Loucy (cell line): ENCODE results near the gene SHC3.

Experiments used
- H2AFZ ChIP-seq: fragments of 200-600 bp; sonication (generic); 2 replicates; pipeline ENCODE4 v1.6.0; 2016; ENCODE audit warnings: antibody characterized with exemption, mild to moderate bottlenecking, low read length, moderate library complexity
- H3F3A ChIP-seq: fragments of 200-600 bp; 2 replicates; pipeline ENCODE4 v1.6.0; 2016; ENCODE audit warnings: antibody characterized with exemption, low read depth, mild to moderate bottlenecking
- H3K27me3 ChIP-seq: fragments of 200-600 bp; sonication (generic); 2 replicates; pipeline ENCODE4 v1.6.1; 2014; ENCODE audit warnings: low read length, mild to moderate bottlenecking; ENCODE audit not compliant: insufficient read depth, poor library complexity, severe bottlenecking
- H3K36me3 ChIP-seq: fragments of 200-600 bp; sonication (generic); 2 replicates; pipeline ENCODE4 v1.6.1; 2016; ENCODE audit warnings: low read length; ENCODE audit not compliant: insufficient read depth
- H3K4me1 ChIP-seq: fragments of 200-600 bp; sonication (generic); 2 replicates; pipeline ENCODE4 v1.5.1; 2014; ENCODE audit warnings: low read length, mild to moderate bottlenecking; ENCODE audit not compliant: insufficient read depth, poor library complexity, severe bottlenecking
- H3K4me2 ChIP-seq: fragments of 200-600 bp; sonication (generic); 2 replicates; pipeline ENCODE4 v1.6.0; 2014; ENCODE audit warnings: antibody characterized with exemption, low read length, low read depth, mild to moderate bottlenecking; ENCODE audit not compliant: poor library complexity, severe bottlenecking
- H3K4me3 ChIP-seq: fragments of 200-600 bp; sonication (generic); 2 replicates; pipeline ENCODE4 v1.5.1; 2014; ENCODE audit warnings: low read length, mild to moderate bottlenecking, mixed read lengths; ENCODE audit not compliant: poor library complexity, severe bottlenecking
- H3K79me2 ChIP-seq: fragments of 200-600 bp; sonication (generic); 2 replicates; pipeline ENCODE4 v1.6.1; 2014; ENCODE audit warnings: low read length; ENCODE audit not compliant: insufficient read depth
- H3K9ac ChIP-seq: fragments of 200-600 bp; sonication (generic); 2 replicates; pipeline ENCODE4 v1.6.0; 2014; ENCODE audit warnings: mild to moderate bottlenecking, low read depth, low read length, moderate library complexity; ENCODE audit not compliant: poor library complexity, severe bottlenecking
- H3K9me2 ChIP-seq: fragments of 200-600 bp; sonication (generic); replicated peaks from 2 replicates; pipeline ENCODE4 v1.6.1; 2016; ENCODE audit warnings: low read depth, low read length, mixed read lengths
- H3K9me3 ChIP-seq: fragments of 200-600 bp; sonication (generic); 2 replicates; pipeline ENCODE4 v1.6.1; 2014; ENCODE audit warnings: mild to moderate bottlenecking, antibody characterized with exemption, low read length, low read depth; ENCODE audit not compliant: insufficient read depth
- H4K20me1 ChIP-seq: fragments of 200-600 bp; sonication (generic); 2 replicates; pipeline ENCODE4 v1.6.0; 2014; ENCODE audit warnings: antibody characterized with exemption, low read length, mild to moderate bottlenecking; ENCODE audit not compliant: insufficient read depth, poor library complexity, severe bottlenecking
- EZH2phosphoT487 ChIP-seq: fragments of 200-600 bp; IDR thresholded peaks from 2 replicates; pipeline ENCODE4 v1.6.1; 2018; ENCODE audit warnings: antibody characterized with exemption, mild to moderate bottlenecking, moderate library complexity, borderline replicate concordance
- TF ChIP-seq, protein P1 (sequence below): fragments of 200-600 bp; sonication (generic); conservative IDR thresholded peaks from 2 replicates; pipeline ENCODE4 v1.5.1; 2014; ENCODE audit warnings: mild to moderate bottlenecking, antibody characterized with exemption, low read length

The SHC3 gene

DNA sequence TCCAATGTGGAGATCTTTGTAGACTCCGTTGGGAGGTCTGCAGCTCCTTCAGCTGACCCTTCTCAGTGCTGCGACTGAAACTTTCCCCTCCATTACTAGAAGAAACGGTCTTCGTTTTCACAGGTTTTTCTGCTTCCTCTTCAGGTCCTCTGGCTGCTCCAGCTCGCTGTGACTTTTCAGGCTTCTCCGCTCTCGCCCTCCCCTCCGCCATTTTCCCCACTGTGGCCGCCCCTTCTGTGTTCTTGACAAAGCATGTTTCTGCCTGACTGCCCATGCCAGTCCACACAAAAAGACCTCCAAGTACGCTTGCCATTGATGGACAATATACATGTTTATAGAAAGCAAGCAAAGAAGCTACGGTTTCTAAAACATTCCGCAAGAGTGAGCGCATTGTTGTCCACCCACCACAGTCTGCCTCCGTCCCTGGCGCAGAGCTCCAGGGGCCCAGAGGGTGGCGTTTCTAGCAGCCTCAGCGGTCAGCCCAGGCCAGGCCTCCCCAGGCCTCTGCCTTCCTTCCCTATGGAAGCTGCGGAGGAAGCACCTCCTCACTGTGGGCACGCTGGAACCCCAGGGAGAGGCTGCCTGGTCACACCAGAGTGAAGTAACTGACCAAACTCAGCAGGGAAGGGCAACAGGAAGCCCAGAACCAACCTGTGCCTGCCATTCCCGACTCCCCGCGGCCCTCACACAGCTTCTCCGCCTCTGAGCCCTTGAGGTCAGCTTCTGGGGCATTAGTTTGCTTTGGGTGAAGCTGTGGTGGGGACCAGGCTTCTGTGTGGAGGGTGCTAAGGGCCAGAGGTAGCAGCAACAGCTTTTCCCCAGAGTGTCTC, 207.3 kb downstream of the SHC3 start:
- Histone ChIP-seq H3K27me3 (no peaks in the 10 kb centered on the region), H3K36me3 (no peaks in the 10 kb centered on the region), H4K20me1 (no peaks in the 10 kb centered on the region), H3K79me2 (no peaks in the 10 kb centered on the region), H3K9ac (no peak overlapping the region), H3K9me2 (no peaks in the 10 kb centered on the region), H3K4me3 (no peak overlapping the region), H2AFZ (no peak overlapping the region), H3K4me2 (no peak overlapping the region), H3F3A (no peaks in the 10 kb centered on the region; the same call in 1 of the 2 replicates), H3K4me1 (no peaks in the 10 kb centered on the region), H3K9me3 (no peaks in the 10 kb centered on the region)
- TF ChIP-seq, protein P1, sequence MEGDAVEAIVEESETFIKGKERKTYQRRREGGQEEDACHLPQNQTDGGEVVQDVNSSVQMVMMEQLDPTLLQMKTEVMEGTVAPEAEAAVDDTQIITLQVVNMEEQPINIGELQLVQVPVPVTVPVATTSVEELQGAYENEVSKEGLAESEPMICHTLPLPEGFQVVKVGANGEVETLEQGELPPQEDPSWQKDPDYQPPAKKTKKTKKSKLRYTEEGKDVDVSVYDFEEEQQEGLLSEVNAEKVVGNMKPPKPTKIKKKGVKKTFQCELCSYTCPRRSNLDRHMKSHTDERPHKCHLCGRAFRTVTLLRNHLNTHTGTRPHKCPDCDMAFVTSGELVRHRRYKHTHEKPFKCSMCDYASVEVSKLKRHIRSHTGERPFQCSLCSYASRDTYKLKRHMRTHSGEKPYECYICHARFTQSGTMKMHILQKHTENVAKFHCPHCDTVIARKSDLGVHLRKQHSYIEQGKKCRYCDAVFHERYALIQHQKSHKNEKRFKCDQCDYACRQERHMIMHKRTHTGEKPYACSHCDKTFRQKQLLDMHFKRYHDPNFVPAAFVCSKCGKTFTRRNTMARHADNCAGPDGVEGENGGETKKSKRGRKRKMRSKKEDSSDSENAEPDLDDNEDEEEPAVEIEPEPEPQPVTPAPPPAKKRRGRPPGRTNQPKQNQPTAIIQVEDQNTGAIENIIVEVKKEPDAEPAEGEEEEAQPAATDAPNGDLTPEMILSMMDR, result no peak
- TF ChIP-seq EZH2phosphoT487, result no peak

DNA sequence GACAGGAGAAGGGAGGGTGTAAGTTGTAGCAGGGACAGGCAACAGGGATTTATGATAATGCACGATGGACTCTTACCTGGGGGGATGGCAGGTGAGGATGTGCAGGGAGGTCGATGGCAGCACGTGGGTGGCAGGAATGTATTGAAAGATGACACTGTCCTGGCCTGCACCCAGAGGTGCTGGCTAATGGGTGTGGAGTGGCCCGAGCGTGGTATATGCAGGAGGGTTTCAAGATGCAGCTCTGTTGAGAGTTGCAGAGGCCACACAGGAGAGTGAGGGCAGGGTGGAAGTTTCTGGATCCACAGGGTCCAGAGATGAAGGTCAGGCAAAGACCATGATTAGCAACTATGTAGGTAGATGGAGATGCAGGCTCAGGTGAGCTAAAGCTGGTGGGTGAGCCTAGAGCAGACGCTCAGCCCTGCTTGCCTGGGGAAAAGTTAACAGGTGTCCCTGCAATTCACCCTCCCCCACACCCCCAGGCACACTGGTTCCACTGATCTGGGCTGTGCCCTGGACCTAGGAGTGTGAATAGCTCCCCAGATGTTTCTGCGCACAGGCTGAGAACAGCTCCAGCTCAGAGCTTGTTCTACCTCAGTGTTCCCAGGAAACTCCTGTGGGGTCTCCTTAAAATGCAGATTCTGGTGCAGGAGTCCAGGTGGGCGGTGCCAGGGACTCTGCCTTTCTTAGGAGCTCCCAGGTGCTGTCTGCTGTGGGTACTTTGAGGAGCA, 208.8 kb downstream of the SHC3 start:
- Histone ChIP-seq H3K9me3 (no peaks in the 10 kb centered on the region), H4K20me1 (no peaks in the 10 kb centered on the region), H3K4me1 (no peaks in the 10 kb centered on the region), H3K79me2 (no peaks in the 10 kb centered on the region), H3K9ac (no peak overlapping the region), H3K27me3 (no peaks in the 10 kb centered on the region), H2AFZ (no peak overlapping the region), H3K4me2 (no peak overlapping the region), H3F3A (no peaks in the 10 kb centered on the region; the same call in 1 of the 2 replicates), H3K9me2 (no peaks in the 10 kb centered on the region), H3K4me3 (no peak overlapping the region), H3K36me3 (no peaks in the 10 kb centered on the region)
- TF ChIP-seq EZH2phosphoT487, result no peak
- TF ChIP-seq, protein P1, result no peak

DNA sequence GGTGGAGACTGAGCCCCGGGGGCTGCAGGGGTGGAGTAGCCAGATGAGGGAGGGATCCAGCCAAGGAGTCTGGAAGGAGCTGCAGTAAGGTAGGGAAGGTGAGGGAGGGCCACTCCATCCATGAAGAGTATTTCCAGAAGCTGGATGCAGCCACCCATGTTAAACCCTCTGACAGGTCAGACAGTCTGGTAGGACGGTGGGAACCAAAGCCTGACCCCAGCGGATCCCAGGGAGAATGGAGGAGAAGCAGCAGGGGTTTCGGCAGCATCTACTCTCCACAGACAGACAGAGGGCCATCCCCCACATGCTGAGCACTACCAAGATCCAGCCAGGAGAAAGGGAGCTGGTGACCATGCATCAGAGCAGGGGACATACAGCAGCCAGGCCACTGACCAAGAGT, 209.8 kb downstream of the SHC3 start:
- H3K9me3 ChIP-seq, result no peaks in the 10 kb centered on the region
- H3K4me2 ChIP-seq, result no peak overlapping the region
- no peaks in the 10 kb centered on the region; the same call in 1 of the 2 replicates for H3F3A ChIP-seq
- no peaks in the 10 kb centered on the region for H4K20me1 ChIP-seq
- H3K36me3 ChIP-seq, result no peaks in the 10 kb centered on the region
- no peak overlapping the region for H2AFZ ChIP-seq
- no peak for TF ChIP-seq EZH2phosphoT487
- TF ChIP-seq, protein P1, result no peak
- H3K27me3 ChIP-seq, result no peaks in the 10 kb centered on the region
- H3K4me1 ChIP-seq, result no peaks in the 10 kb centered on the region
- H3K79me2 ChIP-seq, result no peaks in the 10 kb centered on the region
- H3K9ac ChIP-seq, result no peak overlapping the region
- no peaks in the 10 kb centered on the region for H3K9me2 ChIP-seq
- H3K4me3 ChIP-seq, result no peak overlapping the region
